T-cell (primary cell): ENCODE results near the gene EFCAB12. TPM values are rescaled to one million over a fixed set of nuclear protein-coding genes. Genes with fewer than 3 reads are reported as not detected.

Source experiments
- ATAC-seq, 4 experiments: fragments of 200-7000 bp in 3 of 4; fragments of 150-1000 bp in 1 of 4; cut with Tn5 transposase; replicated peaks in 1 of 4; 1 replicate in 3 of 4; 2 replicates in 1 of 4; pipeline ENCODE4 v1.10.0; 2021; ENCODE audit warnings: moderate library complexity in 3 of 4, mild to moderate bottlenecking in 2 of 4, moderate number of reproducible peaks in 1 of 4
- CTCF ChIA-PET, 2 donors: fragments of 300-600 bp; sonication (Branson Sonifier 250); formaldehyde crosslinking; loops; one replicate each; lab custom pipeline; 2022; ENCODE audit warnings: antibody characterized with exemption in 2 of 2; lab: Charles Lee
- POLR2A ChIA-PET, 2 donors: fragments of 300-600 bp; sonication (Branson Sonifier 250); formaldehyde crosslinking; loops; one replicate each; lab custom pipeline; 2022; ENCODE audit warnings: antibody characterized with exemption in 2 of 2; lab: Charles Lee
- DNase-seq, 35 experiments: peaks; one replicate each; pipeline versions ENCODE4 v3.0.0 to v3.0.0-alpha.2; 2013 to 2023
- H3K27ac ChIP-seq: one replicate; pipeline ENCODE4 v1.5.1; 2013; ENCODE audit warnings: low read length
- H3K27me3 ChIP-seq, 2 experiments: replicated peaks in 1 of 2; 1 replicate in 1 of 2; 2 replicates in 1 of 2; pipeline versions ENCODE4 v1.6.1 to v1.7.0; 2013; ENCODE audit warnings: low read length in 1 of 2, mixed read lengths in 1 of 2; ENCODE audit not compliant: control insufficient read depth in 2 of 2, insufficient read depth in 2 of 2; ENCODE audit errors: extremely low read depth in 1 of 2
- H3K36me3 ChIP-seq, 2 donors: 1 replicate in 1 of 2; 2 replicates in 1 of 2; pipeline versions ENCODE4 v1.6.1 to v1.7.0; 2013; ENCODE audit warnings: low read length in 1 of 2; ENCODE audit not compliant: control insufficient read depth in 2 of 2, insufficient read depth in 1 of 2; ENCODE audit errors: extremely low read depth in 1 of 2
- H3K4me1 ChIP-seq, 2 experiments: 1 replicate in 1 of 2; 2 replicates in 1 of 2; pipeline versions ENCODE4 v1.6.1 to v1.7.0; 2013; ENCODE audit warnings: low read length in 2 of 2, mixed read lengths in 1 of 2; ENCODE audit not compliant: insufficient read depth in 2 of 2, control insufficient read depth in 1 of 2; ENCODE audit errors: extremely low read depth in 1 of 2
- H3K4me3 ChIP-seq, 2 donors: 1 replicate in 1 of 2; 2 replicates in 1 of 2; pipeline versions ENCODE4 v1.5.1 to v1.7.0; 2013; ENCODE audit warnings: mild to moderate bottlenecking in 2 of 2, low read length in 1 of 2, moderate library complexity in 1 of 2; ENCODE audit not compliant: control insufficient read depth in 1 of 2; ENCODE audit errors: extremely low read depth in 1 of 2
- H3K9me3 ChIP-seq: 2 replicates; pipeline ENCODE4 v1.7.0; 2013
- H3K27ac Mint-ChIP-seq, 2 donors: one replicate each; pipeline ENCODE4 v1.8.0; 2020 to 2021; ENCODE audit warnings: mild to moderate bottlenecking in 2 of 2, mixed read lengths in 2 of 2
- H3K27me3 Mint-ChIP-seq, 2 donors: one replicate each; pipeline ENCODE4 v1.8.0; 2021 to 2022; ENCODE audit warnings: mixed read lengths in 2 of 2
- H3K36me3 Mint-ChIP-seq: one replicate; pipeline ENCODE4 v1.8.0; 2021; ENCODE audit warnings: mixed read lengths
- H3K4me1 Mint-ChIP-seq, 3 donors: one replicate each; pipeline ENCODE4 v1.8.0; 2020 to 2022; ENCODE audit warnings: mixed read lengths in 3 of 3, mild to moderate bottlenecking in 1 of 3
- H3K4me3 Mint-ChIP-seq, 3 donors: one replicate each; pipeline ENCODE4 v1.8.0; 2020 to 2022; ENCODE audit warnings: mild to moderate bottlenecking in 3 of 3, mixed read lengths in 3 of 3, moderate library complexity in 3 of 3
- H3K9me3 Mint-ChIP-seq, 3 donors: one replicate each; pipeline ENCODE4 v1.8.0; 2020 to 2022; ENCODE audit warnings: mixed read lengths in 3 of 3
- WGBS: methylation state at CpG from one replicate; pipeline ENCODE4 v1.1.5; 2013; ENCODE audit warnings: missing lambda C conversion rate; ENCODE audit not compliant: insufficient coverage; 5-methylcytosine and 5-hydroxymethylcytosine counted together
- total RNA-seq, 35 experiments: library from RNA in 6 of 35; stranded (reverse) in 6 of 35; fragments of 120-200 nt in 1 of 35; gene quantifications; one replicate each; pipeline versions ENCODE4 v1.2.1 to v1.2.4 and lab custom pipeline; 2013 to 2026

The EFCAB12 gene
- total RNA-seq, 5 donors from 2014 or later (not counting 1 experiment from before 2014, with no cell fraction given), result 1.2 to 2.7 (median 2.2) TPM

- Histone ChIP-seq H3K4me3 (no peak overlapping the region), H3K36me3 (peaks cover 0 to 4% of the 10 kb centered on the region in 2 donors), H3K4me1 (peaks cover 0 to 5% of the 10 kb centered on the region in 2 experiments), H3K27me3 (no peaks in the 10 kb centered on the region), H3K9me3 (no peaks in the 10 kb centered on the region), H3K27ac (no peak overlapping the region)
- Mint-ChIP-seq H3K36me3 (peaks cover 17% of the 10 kb centered on the region), H3K27me3 (no peaks in the 10 kb centered on the region), H3K27ac (no peak overlapping the region), H3K4me3 (no peak overlapping the region), H3K9me3 (no peaks in the 10 kb centered on the region), H3K4me1 (peaks cover 6 to 8% (median 6%) of the 10 kb centered on the region in 3 donors)
- CTCF ChIA-PET, result interaction anchor here in 1 of 2 donors (0.6 kb wide), 1 partner anchor 1167 kb away, joined by 3 read pairs; no protein-coding TSS in a partner anchor
- POLR2A ChIA-PET, result no interaction called here
- ATAC-seq (no peak), DNase-seq (no peak)
- WGBS, result no CpG with 5 or more reads among the region's 5 CpGs
Observed at GRCh38 chr3:129449279-129450115, 21.1 kb upstream of the EFCAB12 start.

- H3K4me3 ChIP-seq, result no peak overlapping the region
- no peaks in the 10 kb centered on the region for H3K9me3 ChIP-seq
- H3K27me3 ChIP-seq, result no peaks in the 10 kb centered on the region
- no peak for ATAC-seq
- no peak for DNase-seq
- H3K36me3 Mint-ChIP-seq, result peaks cover 15% of the 10 kb centered on the region
- ChIA-PET CTCF (no interaction called here), POLR2A (no interaction called here)
- H3K36me3 ChIP-seq, result peaks cover 0 to 2% of the 10 kb centered on the region in 2 donors
- H3K4me1 ChIP-seq, result peaks cover 0 to 5% of the 10 kb centered on the region in 2 experiments
- H3K9me3 Mint-ChIP-seq, result no peaks in the 10 kb centered on the region
- no peak overlapping the region for H3K27ac ChIP-seq
- no peaks in the 10 kb centered on the region for H3K27me3 Mint-ChIP-seq
- 97% methylated on average over 7 of the region's 18 CpGs for WGBS
- H3K4me1 Mint-ChIP-seq, result peaks cover 11 to 16% (median 14%) of the 10 kb centered on the region in 3 donors
- no peak overlapping the region for H3K4me3 Mint-ChIP-seq
- no peak overlapping the region for H3K27ac Mint-ChIP-seq
Observed at GRCh38 chr3:129448186-129448895, 19.9 kb upstream of the EFCAB12 start.

- Mint-ChIP-seq H3K27ac (no peak overlapping the region), H3K9me3 (no peaks in the 10 kb centered on the region), H3K4me3 (no peak overlapping the region), H3K4me1 (peaks cover 24 to 29% (median 27%) of the 10 kb centered on the region in 3 donors), H3K36me3 (peaks cover 1% of the 10 kb centered on the region), H3K27me3 (no peaks in the 10 kb centered on the region)
- POLR2A ChIA-PET, result no interaction called here
- ATAC-seq, result no peak
- Histone ChIP-seq H3K9me3 (no peaks in the 10 kb centered on the region), H3K4me3 (no peak overlapping the region), H3K27ac (no peak overlapping the region), H3K36me3 (no peaks in the 10 kb centered on the region), H3K4me1 (peaks cover 1 to 8% of the 10 kb centered on the region in 2 experiments), H3K27me3 (no peaks in the 10 kb centered on the region)
- CTCF ChIA-PET, result interaction anchor here in 1 of 2 donors (0.6 kb wide), 1 partner anchor 18 kb away, joined by 6 read pairs; no protein-coding TSS in a partner anchor
- no CpG with 5 or more reads among the region's 1 CpG for WGBS
- DNase-seq, result no peak
Observed at GRCh38 chr3:129446926-129447325, 18.5 kb upstream of the EFCAB12 start.

- Mint-ChIP-seq H3K9me3 (no peaks in the 10 kb centered on the region), H3K36me3 (no peaks in the 10 kb centered on the region), H3K27me3 (no peaks in the 10 kb centered on the region), H3K4me1 (peaks cover 38 to 40% (median 39%) of the 10 kb centered on the region in 3 donors), H3K4me3 (no peak overlapping the region), H3K27ac (no peak overlapping the region)
- Histone ChIP-seq H3K27me3 (no peaks in the 10 kb centered on the region), H3K9me3 (no peaks in the 10 kb centered on the region), H3K4me1 (peaks cover 13 to 20% of the 10 kb centered on the region in 2 experiments), H3K4me3 (no peak overlapping the region), H3K27ac (no peak overlapping the region), H3K36me3 (no peaks in the 10 kb centered on the region)
- ChIA-PET CTCF (interaction anchor here in 1 of 2 donors (0.6 kb wide), 1 partner anchor 160 kb away, joined by 3 read pairs; no protein-coding TSS in a partner anchor), POLR2A (no interaction called here)
- ATAC-seq (no peak), DNase-seq (no peak)
- WGBS, result 100% methylated on average over 2 of the region's 3 CpGs
Observed at GRCh38 chr3:129445471-129445870, 17.0 kb upstream of the EFCAB12 start.

GRCh38 chr3:129442947-129443346, 14.5 kb upstream of the EFCAB12 start:
- ChIA-PET CTCF (no interaction called here), POLR2A (interaction anchor here in 1 of 2 donors (0.6 kb wide), 1 partner anchor 162 kb away, joined by 7 read pairs; no protein-coding TSS in a partner anchor)
- Histone ChIP-seq H3K27me3 (no peaks in the 10 kb centered on the region), H3K27ac (peak overlapping the region; percentile 86), H3K36me3 (peaks cover 0 to 1% of the 10 kb centered on the region in 2 donors), H3K4me1 (peaks cover 18 to 23% of the 10 kb centered on the region in 2 experiments), H3K9me3 (no peaks in the 10 kb centered on the region), H3K4me3 (no peak overlapping the region)
- peaks cover 44 to 56% (median 48%) of the 10 kb centered on the region in 3 donors for H3K4me1 Mint-ChIP-seq
- no peaks in the 10 kb centered on the region for H3K9me3 Mint-ChIP-seq
- peak overlapping the region; percentile 94 to 96 for H3K27ac Mint-ChIP-seq
- no peak for DNase-seq
- ATAC-seq, result no peak
- H3K36me3 Mint-ChIP-seq, result peaks cover 1% of the 10 kb centered on the region
- H3K27me3 Mint-ChIP-seq, result no peaks in the 10 kb centered on the region
- no peak overlapping the region for H3K4me3 Mint-ChIP-seq

DNA sequence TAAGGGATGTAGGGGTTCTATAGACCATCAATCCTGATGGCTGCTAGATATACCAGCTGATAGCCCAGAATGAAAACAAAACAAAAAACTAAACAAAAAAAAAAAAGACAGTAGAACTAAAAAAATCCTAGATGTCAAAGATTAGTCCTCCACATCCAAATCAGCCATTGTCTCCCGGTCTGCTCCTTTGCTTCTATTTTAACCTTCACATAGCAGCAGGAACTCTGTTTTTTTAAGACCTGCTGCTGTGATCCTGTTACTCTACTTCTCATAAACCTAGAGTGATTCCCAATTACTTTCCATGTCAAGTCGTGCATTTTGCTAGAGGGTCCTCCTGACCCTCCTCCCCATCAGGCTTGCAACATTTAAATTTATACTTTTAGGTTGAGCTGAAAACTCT, 14.1 kb upstream of the EFCAB12 start:
- H3K4me1 Mint-ChIP-seq, result peaks cover 49 to 61% (median 52%) of the 10 kb centered on the region in 3 donors
- H3K27ac Mint-ChIP-seq, result peak overlapping the region; percentile 94 to 96
- H3K4me3 Mint-ChIP-seq, result no peak overlapping the region
- H3K9me3 Mint-ChIP-seq, result no peaks in the 10 kb centered on the region
- Histone ChIP-seq H3K4me1 (peaks cover 18 to 23% of the 10 kb centered on the region in 2 experiments), H3K4me3 (no peak overlapping the region), H3K27ac (peak overlapping the region; percentile 86), H3K27me3 (no peaks in the 10 kb centered on the region), H3K9me3 (no peaks in the 10 kb centered on the region), H3K36me3 (peaks cover 0 to 6% of the 10 kb centered on the region in 2 donors)
- CTCF ChIA-PET, result interaction anchor here in 1 of 2 donors (0.6 kb wide), 1 partner anchor 834 kb away, joined by 3 read pairs; no protein-coding TSS in a partner anchor
- no peak for DNase-seq
- 100% methylated on average over 2 of the region's 2 CpGs for WGBS
- no peaks in the 10 kb centered on the region for H3K27me3 Mint-ChIP-seq
- ATAC-seq, result no peak
- peaks cover 6% of the 10 kb centered on the region for H3K36me3 Mint-ChIP-seq
- POLR2A ChIA-PET, result interaction anchor here in 1 of 2 donors (0.6 kb wide), 2 partner anchors 12 to 163 kb away, joined by 7 to 8 read pairs; no protein-coding TSS in a partner anchor
